LNCAP (cell line): Measurements from ENCODE around the gene ARF3.

Source experiments
- TF ChIP-seq, protein P1 (sequence below): fragments of 450-650 bp; IDR thresholded peaks from 2 replicates; pipeline ENCODE4 v1.5.1; 2017; ENCODE audit warnings: mild to moderate bottlenecking

ARF3 gene

DNA sequence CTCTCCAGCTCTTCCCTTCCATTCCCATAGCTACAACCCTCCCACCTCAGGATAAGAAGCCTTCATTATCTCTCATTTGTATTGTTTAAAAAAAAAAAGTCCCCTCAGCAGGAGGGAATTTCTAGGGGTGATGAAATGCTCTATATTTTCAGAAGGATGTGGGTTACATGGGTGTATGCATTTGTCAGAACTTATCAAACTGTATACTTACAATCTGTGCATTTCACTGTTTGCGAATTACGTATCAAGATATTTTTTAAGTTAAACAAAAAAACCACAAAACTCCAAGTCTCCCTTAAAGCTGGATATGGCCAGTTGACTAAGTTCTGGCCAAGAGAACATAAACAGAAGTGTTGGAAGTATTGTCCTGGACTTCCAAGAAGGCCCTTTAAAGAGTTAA, 30.0 kb downstream of the ARF3 start:
- TF ChIP-seq, protein P1, sequence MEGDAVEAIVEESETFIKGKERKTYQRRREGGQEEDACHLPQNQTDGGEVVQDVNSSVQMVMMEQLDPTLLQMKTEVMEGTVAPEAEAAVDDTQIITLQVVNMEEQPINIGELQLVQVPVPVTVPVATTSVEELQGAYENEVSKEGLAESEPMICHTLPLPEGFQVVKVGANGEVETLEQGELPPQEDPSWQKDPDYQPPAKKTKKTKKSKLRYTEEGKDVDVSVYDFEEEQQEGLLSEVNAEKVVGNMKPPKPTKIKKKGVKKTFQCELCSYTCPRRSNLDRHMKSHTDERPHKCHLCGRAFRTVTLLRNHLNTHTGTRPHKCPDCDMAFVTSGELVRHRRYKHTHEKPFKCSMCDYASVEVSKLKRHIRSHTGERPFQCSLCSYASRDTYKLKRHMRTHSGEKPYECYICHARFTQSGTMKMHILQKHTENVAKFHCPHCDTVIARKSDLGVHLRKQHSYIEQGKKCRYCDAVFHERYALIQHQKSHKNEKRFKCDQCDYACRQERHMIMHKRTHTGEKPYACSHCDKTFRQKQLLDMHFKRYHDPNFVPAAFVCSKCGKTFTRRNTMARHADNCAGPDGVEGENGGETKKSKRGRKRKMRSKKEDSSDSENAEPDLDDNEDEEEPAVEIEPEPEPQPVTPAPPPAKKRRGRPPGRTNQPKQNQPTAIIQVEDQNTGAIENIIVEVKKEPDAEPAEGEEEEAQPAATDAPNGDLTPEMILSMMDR, result no peak

DNA sequence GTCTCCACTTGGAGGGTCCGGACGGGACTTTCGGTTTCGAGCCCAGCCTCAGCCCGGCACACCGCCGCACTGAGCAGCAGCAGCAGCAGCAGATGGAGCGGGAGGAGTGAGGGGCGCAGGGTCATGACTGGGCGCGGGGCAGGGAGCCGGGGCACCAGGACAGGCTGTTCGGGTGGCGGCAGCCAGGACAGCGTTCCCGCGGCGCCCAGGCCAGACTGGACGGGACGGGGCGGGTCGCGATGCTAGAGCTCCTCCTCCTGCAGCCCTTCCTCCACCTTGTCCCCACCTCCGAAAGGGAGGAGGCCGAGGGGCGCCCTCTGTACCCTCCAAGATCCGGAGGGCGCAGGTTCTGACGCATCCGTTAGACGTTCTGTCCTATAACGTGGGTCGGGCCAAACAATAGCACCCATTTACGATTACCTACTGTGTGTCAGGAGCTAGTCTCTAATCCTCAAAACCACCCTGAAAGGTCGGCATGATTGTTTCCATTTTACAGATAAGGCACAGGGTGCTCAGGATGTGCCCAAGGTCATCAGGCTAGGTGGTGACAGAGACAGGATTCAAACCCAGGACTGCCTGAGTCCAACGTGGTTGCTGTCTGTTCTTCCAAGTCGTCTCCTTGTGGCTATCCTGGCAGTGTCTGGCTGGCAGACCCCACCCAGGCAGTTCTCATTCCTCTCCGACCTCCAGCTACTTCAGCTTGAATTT, 31.8 kb downstream of the ARF3 start, which contains the start of gene FKBP11:
FKBP11 (minus strand) TSS at position 189 of the 708 bp plus-strand sequence; CDS start at position 125, 64 bp downstream.
- TF ChIP-seq, protein P1, result no peak

DNA sequence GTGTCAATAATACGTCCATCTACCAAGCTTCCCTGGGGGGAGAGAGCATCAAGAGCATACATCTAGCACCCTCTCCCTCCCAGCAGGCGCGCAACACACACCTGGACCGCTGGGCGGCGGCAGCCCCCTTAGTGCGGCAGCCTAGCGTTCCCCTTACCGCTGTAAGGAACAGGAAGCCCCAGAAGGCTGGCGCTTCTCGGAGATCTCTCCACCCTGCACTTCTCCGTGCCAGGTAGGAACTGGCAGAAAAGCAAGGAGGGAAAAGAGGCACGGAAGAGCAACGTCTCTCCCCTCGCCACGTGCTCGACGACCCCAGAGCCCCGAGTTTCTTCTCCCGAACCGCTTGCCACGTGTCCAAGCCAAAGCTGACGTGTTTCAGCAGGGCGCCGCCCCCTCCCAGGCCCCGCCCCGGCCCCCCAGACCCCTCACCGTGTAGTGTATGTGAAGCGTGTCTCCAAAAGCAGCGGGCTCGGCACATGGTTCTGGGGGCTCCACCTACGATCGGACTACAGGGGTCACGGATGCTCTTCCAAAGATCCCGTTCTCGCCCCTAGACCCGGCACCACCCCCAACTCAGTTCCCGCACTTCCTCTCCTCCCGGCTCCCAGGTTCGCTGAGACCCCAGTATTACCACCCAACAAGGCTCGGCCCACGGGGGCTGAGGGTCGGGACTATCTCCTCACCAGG, 32.5 kb downstream of the ARF3 start:
- TF ChIP-seq, protein P1, result no peak; the same call in 1 of the 2 replicates

DNA sequence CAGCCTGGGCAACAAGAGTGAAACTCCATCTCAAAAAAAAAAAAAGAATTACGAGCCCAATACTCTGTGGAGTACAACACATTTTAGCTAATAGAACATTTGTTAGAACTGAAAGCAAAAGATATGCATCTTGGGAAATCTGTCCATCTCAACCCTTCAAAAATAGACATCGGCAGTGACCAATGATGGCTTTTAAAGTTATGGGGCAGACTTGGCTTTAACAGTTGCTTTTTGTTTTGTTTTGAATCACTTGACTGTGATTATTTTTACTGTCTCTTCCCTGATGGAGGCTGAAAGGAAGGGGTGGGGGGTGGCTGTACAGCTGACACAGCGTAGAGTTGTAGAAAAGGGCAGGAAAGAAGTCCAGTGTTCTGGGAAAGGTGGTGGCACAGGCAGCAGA, 34.2 kb downstream of the ARF3 start:
- TF ChIP-seq, protein P1, result no peak

DNA sequence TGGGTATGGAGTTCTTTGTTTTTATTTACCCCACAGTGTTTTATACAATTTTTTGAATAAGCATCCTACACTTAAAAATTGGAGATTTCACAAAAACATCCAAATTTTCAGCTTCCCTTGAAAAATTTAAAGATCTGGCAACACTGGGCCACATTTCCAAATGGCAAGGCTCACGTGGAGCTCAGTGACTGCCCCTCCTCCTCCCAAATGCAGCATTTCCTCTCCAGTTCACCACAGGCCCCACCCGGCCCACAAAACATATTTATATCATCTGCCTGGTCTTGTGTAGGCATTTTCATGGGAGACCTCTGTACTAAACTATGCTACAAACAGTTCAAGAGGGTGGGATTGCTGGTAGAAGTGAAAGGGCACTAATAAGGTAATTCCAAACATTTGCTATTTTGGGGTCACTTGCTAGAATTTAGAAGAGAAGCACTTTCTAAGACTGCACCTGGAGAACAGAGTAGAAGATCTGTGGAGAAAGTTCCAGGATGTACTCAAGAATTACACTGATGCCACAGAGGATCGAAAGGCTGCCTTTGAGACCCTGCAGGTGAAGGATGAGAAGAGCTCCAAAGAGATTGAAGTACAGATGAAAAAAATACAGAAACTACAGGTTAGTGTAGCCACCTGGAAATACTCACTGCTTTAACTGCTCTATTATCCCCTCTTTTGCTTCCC, 39.3 kb downstream of the ARF3 start:
- TF ChIP-seq, protein P1, result no peak

DNA sequence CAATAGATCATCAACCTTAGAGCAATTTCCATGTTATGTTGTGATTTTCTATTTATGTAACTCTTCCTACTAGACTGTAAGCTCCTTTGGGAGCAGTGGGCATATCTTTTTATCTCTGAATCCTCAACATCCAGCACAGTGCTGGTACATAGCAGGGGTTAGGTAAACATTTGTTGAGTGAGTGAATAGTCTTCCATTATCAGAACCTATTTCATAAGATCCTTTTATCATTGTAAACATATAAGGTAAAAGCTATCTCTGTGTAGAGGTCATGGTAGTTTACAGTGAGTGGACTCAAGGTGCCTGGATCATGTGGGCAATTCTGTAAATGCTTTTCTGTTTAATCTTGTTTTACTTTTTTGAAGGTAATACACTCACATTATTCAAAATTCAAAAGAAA, 47.1 kb downstream of the ARF3 start:
- TF ChIP-seq, protein P1, result no peak

DNA sequence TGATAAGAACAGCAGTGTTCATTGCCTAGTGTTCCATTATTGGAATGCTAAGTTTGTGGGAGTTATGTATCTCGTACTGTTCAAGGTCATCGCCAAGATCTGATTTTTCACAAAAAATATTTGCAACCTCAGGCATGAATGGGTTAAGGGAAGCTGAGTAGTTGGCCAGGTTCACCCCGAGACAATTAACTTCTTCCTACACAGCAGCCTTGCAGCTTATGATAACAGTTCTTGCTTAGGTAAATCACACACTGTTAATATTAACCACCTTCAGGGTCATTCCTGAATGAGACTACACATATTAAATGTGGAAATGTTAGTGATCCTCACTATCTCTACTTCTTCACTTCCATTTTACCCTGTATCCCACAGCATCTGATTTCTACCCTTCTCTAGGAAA, 50.0 kb downstream of the ARF3 start:
- TF ChIP-seq, protein P1, result no peak
